Measurements from ENCODE around the gene CMTM1. TPM values are rescaled to one million over a fixed set of nuclear protein-coding genes. Genes with fewer than 3 reads are reported as not detected.
"Not testable (repeated sequence)": the region's sequence is repeated elsewhere in the genome, so short reads cannot be mapped to it uniquely, and the experiment has no call there.

The CMTM1 gene
- total RNA-seq, 1 experiment from 2014 or later: 4.1 TPM

- Histone ChIP-seq H3K4me3 (no peak overlapping the region), H3K9me3 (no peaks in the 10 kb centered on the region), H3K27me3 (no peaks in the 10 kb centered on the region), H3K36me3 (no peaks in the 10 kb centered on the region)
- no peak for DNase-seq
Observed at GRCh38 chr16:66596986-66597848, 31.0 kb downstream of the CMTM1 start.

GRCh38 chr16:66598111-66598510 is 31.9 kb downstream of the CMTM1 start:
- no peaks in the 10 kb centered on the region for H3K36me3 ChIP-seq
- no peaks in the 10 kb centered on the region for H3K9me3 ChIP-seq
- H3K27me3 ChIP-seq: no peaks in the 10 kb centered on the region
- DNase-seq: no peak
- H3K4me3 ChIP-seq: no peak overlapping the region

GRCh38 chr16:66599726-66600125 is 33.5 kb downstream of the CMTM1 start:
- Histone ChIP-seq H3K4me3 (no peak overlapping the region), H3K36me3 (no peaks in the 10 kb centered on the region), H3K9me3 (no peaks in the 10 kb centered on the region), H3K27me3 (no peaks in the 10 kb centered on the region)
- no peak for DNase-seq

GRCh38 chr16:66600477-66600876 is 34.2 kb downstream of the CMTM1 start:
- Histone ChIP-seq H3K27me3 (no peaks in the 10 kb centered on the region), H3K36me3 (no peaks in the 10 kb centered on the region), H3K4me3 (no peak overlapping the region), H3K9me3 (no peaks in the 10 kb centered on the region)
- no peak for DNase-seq

GRCh38 chr16:66601471-66601870 is 35.2 kb downstream of the CMTM1 start:
- Histone ChIP-seq H3K9me3 (no peaks in the 10 kb centered on the region), H3K36me3 (no peaks in the 10 kb centered on the region), H3K27me3 (no peaks in the 10 kb centered on the region), H3K4me3 (no peak overlapping the region)
- no peak for DNase-seq

GRCh38 chr16:66603537-66604375 is 37.5 kb downstream of the CMTM1 start:
- peak; percentile 63 for DNase-seq
- Histone ChIP-seq H3K4me3 (peak overlapping the region; percentile 74), H3K27me3 (no peaks in the 10 kb centered on the region), H3K9me3 (no peaks in the 10 kb centered on the region), H3K36me3 (peaks cover 1% of the 10 kb centered on the region; the same call in 1 of the 2 replicates)

GRCh38 chr16:66604376-66605176 is 38.3 kb downstream of the CMTM1 start, which contains the start of gene CMTM3:
Gene CMTM3 (plus strand): TSS chr16:66604704. CDS start chr16:66604806, 102 bp downstream.
- DNase-seq: peak; percentile 53

GRCh38 chr16:66605177-66605978 is 39.1 kb downstream of the CMTM1 start:
- DNase-seq: peak; percentile 59
- Histone ChIP-seq H3K4me3 (peak overlapping the region; percentile 74), H3K27me3 (no peaks in the 10 kb centered on the region), H3K9me3 (no peaks in the 10 kb centered on the region), H3K36me3 (peaks cover 13% of the 10 kb centered on the region; the same call in 1 of the 2 replicates)

More at GRCh38 chr16:66604376-66605176, 38.3 kb downstream of the CMTM1 start, which contains the start of gene CMTM3:
- peak within 1 kb of the TSS; percentile 74 for H3K4me3 ChIP-seq
- peaks cover 6% of the 10 kb centered on the region; the same call in 1 of the 2 replicates for H3K36me3 ChIP-seq
- H3K27me3 ChIP-seq: no peaks in the 10 kb centered on the region
- H3K9me3 ChIP-seq: no peaks in the 10 kb centered on the region

- peak overlapping the region; percentile 74 for H3K4me3 ChIP-seq
- no peak for DNase-seq
- peaks cover 13% of the 10 kb centered on the region; the same call in 1 of the 2 replicates for H3K36me3 ChIP-seq
- H3K27me3 ChIP-seq: no peaks in the 10 kb centered on the region
- no peaks in the 10 kb centered on the region for H3K9me3 ChIP-seq
Observed at GRCh38 chr16:66605979-66606751, 39.9 kb downstream of the CMTM1 start.

GRCh38 chr16:66608241-66609138 is 42.3 kb downstream of the CMTM1 start:
- DNase-seq: peak; percentile 74
- no peaks in the 10 kb centered on the region for H3K27me3 ChIP-seq
- no peaks in the 10 kb centered on the region for H3K9me3 ChIP-seq
- H3K36me3 ChIP-seq: peaks cover 13% of the 10 kb centered on the region
- no peak overlapping the region for H3K4me3 ChIP-seq

- DNase-seq: no peak
- Histone ChIP-seq H3K27me3 (no peaks in the 10 kb centered on the region), H3K4me3 (no peak overlapping the region), H3K36me3 (peaks cover 13% of the 10 kb centered on the region), H3K9me3 (no peaks in the 10 kb centered on the region)
Observed at GRCh38 chr16:66609139-66609510, 42.9 kb downstream of the CMTM1 start.

- H3K4me3 ChIP-seq: no peak overlapping the region
- H3K27me3 ChIP-seq: no peaks in the 10 kb centered on the region
- no peaks in the 10 kb centered on the region for H3K9me3 ChIP-seq
- no peak for DNase-seq
- H3K36me3 ChIP-seq: peaks cover 13% of the 10 kb centered on the region
Observed at GRCh38 chr16:66610111-66610820, 44.0 kb downstream of the CMTM1 start.

- not testable (repeated sequence) for H3K4me3 ChIP-seq, H3K27me3 ChIP-seq, H3K9me3 ChIP-seq, DNase-seq
- H3K36me3 ChIP-seq: peaks cover 13% of the 10 kb centered on the region
Observed at GRCh38 chr16:66611911-66612310, 45.7 kb downstream of the CMTM1 start.

GRCh38 chr16:66612422-66612821 is 46.2 kb downstream of the CMTM1 start:
- no peaks in the 10 kb centered on the region for H3K27me3 ChIP-seq
- DNase-seq: no peak
- H3K36me3 ChIP-seq: peaks cover 13% of the 10 kb centered on the region
- H3K9me3 ChIP-seq: no peaks in the 10 kb centered on the region
- H3K4me3 ChIP-seq: no peak overlapping the region
